Bronchial epithelial cell (primary cell): ENCODE data around the gene TNS4. TPM values are rescaled to one million over a fixed set of nuclear protein-coding genes. Genes with fewer than 3 reads are reported as not detected.
A peak's percentile ranks its signal among the peaks of the same experiment; 100 is the strongest.

Source experiments
- DNase-seq: peaks from one replicate; pipeline ENCODE4 v3.0.0-alpha.2; 2010; ENCODE audit warnings: low read depth
- FAIRE-seq: peaks from 2 replicates; lab custom pipeline; 2011; peaks lifted over from hg19 to GRCh38; lab: Jason Lieb, UNC
- H3K27me3 ChIP-seq: 2 replicates; pipeline ENCODE4 v1.5.1; 2011; ENCODE audit warnings: low read length; ENCODE audit not compliant: control insufficient read depth, insufficient read depth
- H3K36me3 ChIP-seq: 2 replicates; pipeline ENCODE4 v1.5.1; 2011; ENCODE audit warnings: low read length; ENCODE audit not compliant: control insufficient read depth, insufficient read depth
- H3K4me3 ChIP-seq: 2 replicates; pipeline ENCODE4 v1.5.1; 2011; ENCODE audit warnings: mild to moderate bottlenecking, low read depth, low read length, control low read depth
- total RNA-seq: library from RNA; depleted of rRNA; stranded (reverse); fragments of >200 nt; gene quantifications from 2 replicates; pipeline ENCODE4 v1.2.1, GENCODE V29; 2014
- TF ChIP-seq, protein P1 (sequence below): IDR thresholded peaks from 2 replicates; pipeline ENCODE4 v1.5.1; 2011; ENCODE audit warnings: mild to moderate bottlenecking, moderate library complexity, low read length, control low read depth, inconsistent platforms; ENCODE audit not compliant: insufficient read depth, severe bottlenecking

The TNS4 gene
- total RNA-seq, 1 donor from 2014 or later: 27.1 TPM

GRCh38 chr17:40526668-40527067, 25.2 kb upstream of the TNS4 start:
- TF ChIP-seq, protein P1, sequence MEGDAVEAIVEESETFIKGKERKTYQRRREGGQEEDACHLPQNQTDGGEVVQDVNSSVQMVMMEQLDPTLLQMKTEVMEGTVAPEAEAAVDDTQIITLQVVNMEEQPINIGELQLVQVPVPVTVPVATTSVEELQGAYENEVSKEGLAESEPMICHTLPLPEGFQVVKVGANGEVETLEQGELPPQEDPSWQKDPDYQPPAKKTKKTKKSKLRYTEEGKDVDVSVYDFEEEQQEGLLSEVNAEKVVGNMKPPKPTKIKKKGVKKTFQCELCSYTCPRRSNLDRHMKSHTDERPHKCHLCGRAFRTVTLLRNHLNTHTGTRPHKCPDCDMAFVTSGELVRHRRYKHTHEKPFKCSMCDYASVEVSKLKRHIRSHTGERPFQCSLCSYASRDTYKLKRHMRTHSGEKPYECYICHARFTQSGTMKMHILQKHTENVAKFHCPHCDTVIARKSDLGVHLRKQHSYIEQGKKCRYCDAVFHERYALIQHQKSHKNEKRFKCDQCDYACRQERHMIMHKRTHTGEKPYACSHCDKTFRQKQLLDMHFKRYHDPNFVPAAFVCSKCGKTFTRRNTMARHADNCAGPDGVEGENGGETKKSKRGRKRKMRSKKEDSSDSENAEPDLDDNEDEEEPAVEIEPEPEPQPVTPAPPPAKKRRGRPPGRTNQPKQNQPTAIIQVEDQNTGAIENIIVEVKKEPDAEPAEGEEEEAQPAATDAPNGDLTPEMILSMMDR: no peak
- H3K36me3 ChIP-seq: no peaks in the 10 kb centered on the region
- no peak for DNase-seq
- H3K27me3 ChIP-seq: no peaks in the 10 kb centered on the region
- FAIRE-seq: no peak
- H3K4me3 ChIP-seq: no peak overlapping the region

DNA sequence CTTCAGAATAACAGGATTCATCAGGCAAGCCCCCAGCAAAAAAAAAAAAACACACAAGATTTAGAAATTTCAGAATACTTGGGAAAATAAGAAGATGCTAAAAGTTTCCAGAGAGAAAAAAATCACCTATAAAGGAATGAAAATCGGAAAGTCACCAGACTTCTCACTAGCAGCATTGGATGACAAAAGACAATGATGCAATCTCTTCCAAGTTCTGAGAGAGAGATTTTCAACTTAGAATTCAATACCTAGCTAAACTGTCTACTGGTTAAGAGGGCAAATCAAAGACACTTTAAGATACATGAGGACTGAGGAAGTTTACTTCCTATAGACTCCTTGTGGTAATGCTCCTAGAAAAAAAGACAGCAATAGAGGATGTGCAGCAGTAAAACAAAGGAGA, 23.9 kb upstream of the TNS4 start:
- Histone ChIP-seq H3K27me3 (no peaks in the 10 kb centered on the region), H3K36me3 (no peaks in the 10 kb centered on the region), H3K4me3 (no peak overlapping the region)
- FAIRE-seq: no peak
- TF ChIP-seq, protein P1: no peak
- no peak for DNase-seq

GRCh38 chr17:40524243-40524965, 23.0 kb upstream of the TNS4 start:
- Histone ChIP-seq H3K4me3 (no peak overlapping the region), H3K36me3 (no peaks in the 10 kb centered on the region), H3K27me3 (no peaks in the 10 kb centered on the region)
- FAIRE-seq (no peak), DNase-seq (no peak)
- TF ChIP-seq, protein P1: no peak

GRCh38 chr17:40522961-40523310, 21.5 kb upstream of the TNS4 start:
- H3K27me3 ChIP-seq: no peaks in the 10 kb centered on the region
- no peaks in the 10 kb centered on the region for H3K36me3 ChIP-seq
- DNase-seq: peak; percentile 63
- no peak overlapping the region for H3K4me3 ChIP-seq
- FAIRE-seq: no peak
- TF ChIP-seq, protein P1: no peak

- Histone ChIP-seq H3K27me3 (no peaks in the 10 kb centered on the region), H3K36me3 (no peaks in the 10 kb centered on the region), H3K4me3 (no peak overlapping the region)
- FAIRE-seq (no peak), DNase-seq (no peak)
- TF ChIP-seq, protein P1: no peak
Observed at GRCh38 chr17:40522250-40522960, 21.0 kb upstream of the TNS4 start.
